ENCODE data around the gene PPP1R3C.

PPP1R3C gene

DNA sequence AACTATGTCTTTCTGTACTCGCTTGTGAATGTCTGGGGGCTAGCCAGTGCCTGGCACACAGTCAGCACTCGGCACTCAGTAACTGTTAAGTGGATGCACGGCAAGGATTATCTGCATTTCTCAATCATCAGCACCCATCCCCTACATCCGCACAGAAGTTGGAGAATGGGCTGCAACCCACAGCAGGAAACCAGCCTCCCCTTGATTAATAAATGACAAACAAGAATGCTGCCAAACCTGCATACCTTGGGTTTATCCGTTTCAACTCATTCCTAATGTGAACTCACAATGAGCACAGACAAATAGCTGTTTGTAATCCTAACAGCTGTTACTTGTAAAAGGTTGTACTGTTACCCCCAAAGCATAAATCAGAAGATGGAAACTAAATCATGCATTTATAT is 28.9 kb downstream of the PPP1R3C start:
- no peak overlapping the region for H3K4me3 ChIP-seq (ENCODE audit: low read depth, low read length)
- no peak for DNase-seq (ENCODE audit: low read depth)

- no peak for DNase-seq (ENCODE audit: low read depth)
- H3K4me3 ChIP-seq (ENCODE audit: low read depth, low read length): no peak overlapping the region
Observed at GRCh38 chr10:91602868-91603568, 29.9 kb downstream of the PPP1R3C start.

- DNase-seq (ENCODE audit: low read depth): no peak
- no peak overlapping the region for H3K4me3 ChIP-seq (ENCODE audit: low read depth, low read length)
Observed at GRCh38 chr10:91602449-91602848, 30.4 kb downstream of the PPP1R3C start.

- H3K4me3 ChIP-seq (ENCODE audit: low read depth, low read length): no peak overlapping the region
- DNase-seq (ENCODE audit: low read depth): no peak
Observed at GRCh38 chr10:91601212-91601611, 31.7 kb downstream of the PPP1R3C start.

DNA sequence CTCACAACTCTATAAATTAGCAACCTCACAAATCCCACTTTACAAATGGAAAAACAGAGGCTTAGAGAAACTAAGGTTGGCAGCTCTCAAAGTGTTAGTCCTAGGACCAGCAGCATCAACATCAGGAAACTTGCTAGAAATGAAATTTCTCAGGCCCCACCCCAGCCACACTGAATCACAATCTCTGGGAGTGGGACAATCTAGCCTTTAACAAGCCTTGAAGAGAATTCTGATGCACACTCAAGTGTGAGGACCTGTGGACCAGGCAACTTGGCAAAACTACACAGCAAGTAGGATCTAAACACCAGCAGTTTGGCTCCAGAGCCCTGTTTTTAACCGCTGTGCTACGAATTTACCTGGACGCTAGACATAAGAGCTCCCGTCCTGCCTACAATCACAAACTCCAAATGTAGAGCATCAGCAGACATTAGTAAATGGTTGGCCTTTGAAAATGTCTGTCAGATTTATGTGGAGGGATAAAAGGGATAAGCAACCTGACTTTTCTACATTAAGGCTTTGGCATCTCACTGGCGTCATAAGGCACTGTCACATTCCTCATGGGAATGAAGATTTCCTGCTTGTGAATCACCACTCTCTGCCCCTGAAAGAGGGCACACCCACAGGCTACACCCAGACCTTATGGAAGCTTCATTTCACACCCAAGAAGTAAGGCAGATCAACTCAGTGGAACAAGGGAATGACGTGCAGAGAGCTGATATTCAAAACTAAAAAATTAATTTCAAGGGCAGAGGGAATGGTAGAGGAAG is 34.5 kb downstream of the PPP1R3C start:
- peak; percentile 75 for DNase-seq (ENCODE audit: low read depth)
- H3K4me3 ChIP-seq (ENCODE audit: low read depth, low read length): no peak overlapping the region

- no peak overlapping the region for H3K4me3 ChIP-seq (ENCODE audit: low read depth, low read length)
- peak; percentile 53 for DNase-seq (ENCODE audit: low read depth)
Observed at GRCh38 chr10:91597197-91597881, 35.5 kb downstream of the PPP1R3C start.

DNA sequence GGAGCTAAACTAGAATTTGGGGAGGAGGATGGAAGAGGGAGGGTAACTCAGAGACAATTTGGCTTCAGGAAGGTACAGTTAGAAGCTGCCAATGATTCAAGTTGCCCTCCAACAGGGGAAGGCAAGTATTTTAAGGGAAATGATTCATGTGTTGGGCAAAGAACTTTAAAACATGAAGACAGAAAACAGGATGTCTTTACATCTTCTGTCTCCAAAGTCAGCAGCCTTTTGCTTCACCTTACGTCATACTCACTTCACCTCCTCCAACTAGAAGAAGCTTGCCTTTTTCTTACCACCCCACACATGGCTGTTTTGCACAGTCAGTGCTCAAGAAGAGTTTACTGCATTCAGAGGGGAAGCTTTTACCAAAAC is 36.1 kb downstream of the PPP1R3C start:
- H3K4me3 ChIP-seq (ENCODE audit: low read depth, low read length): no peak overlapping the region
- peak; percentile 94 for DNase-seq (ENCODE audit: low read depth)

GRCh38 chr10:91593834-91594233 is 39.0 kb downstream of the PPP1R3C start:
- no peak overlapping the region for H3K4me3 ChIP-seq (ENCODE audit: low read depth, low read length)
- DNase-seq (ENCODE audit: low read depth): no peak

DNA sequence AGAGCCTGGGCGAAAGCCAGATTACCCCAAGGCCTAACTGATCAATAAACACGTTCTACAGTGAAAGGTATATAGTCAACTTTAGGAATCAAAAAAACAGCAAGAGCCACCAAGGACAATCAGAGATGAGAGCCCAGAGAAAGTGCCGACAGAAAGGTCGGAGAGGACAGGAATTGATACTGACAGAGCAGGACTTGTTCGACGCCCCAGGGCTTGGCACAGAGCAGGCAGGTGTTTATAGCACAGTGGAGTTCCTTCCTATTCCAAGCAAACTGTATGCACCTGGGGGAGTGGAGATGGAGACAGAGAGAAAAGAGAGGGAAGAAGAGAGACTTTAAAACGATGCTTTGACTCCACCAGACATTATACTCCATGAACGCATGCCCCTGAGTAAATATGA is 39.5 kb downstream of the PPP1R3C start:
- no peak for DNase-seq (ENCODE audit: low read depth)
- H3K4me3 ChIP-seq (ENCODE audit: low read depth, low read length): no peak overlapping the region

GRCh38 chr10:91592266-91592975 is 40.5 kb downstream of the PPP1R3C start:
- DNase-seq (ENCODE audit: low read depth): no peak
- no peak overlapping the region for H3K4me3 ChIP-seq (ENCODE audit: low read depth, low read length)

DNA sequence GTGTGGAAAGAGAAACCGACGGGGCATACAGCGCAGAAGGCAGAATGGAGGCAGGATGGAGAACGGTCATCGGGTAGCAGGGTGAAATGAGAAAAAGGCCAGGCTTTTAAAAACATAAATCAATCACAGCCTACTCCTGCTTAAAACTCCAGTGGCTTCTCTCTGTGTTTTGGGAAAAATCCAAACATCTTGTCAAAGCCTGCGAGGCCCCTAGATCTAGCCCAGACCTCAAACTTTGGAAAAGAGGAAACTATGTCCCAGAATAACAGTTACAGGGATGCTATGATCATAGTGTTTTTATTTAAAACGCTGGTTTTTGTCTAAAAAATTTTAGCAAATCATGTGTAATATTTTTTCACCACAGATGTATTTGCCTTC is 41.1 kb downstream of the PPP1R3C start:
- no peak for DNase-seq (ENCODE audit: low read depth)

GRCh38 chr10:91590904-91591796 is 41.7 kb downstream of the PPP1R3C start:
- no peak overlapping the region for H3K4me3 ChIP-seq (ENCODE audit: low read depth, low read length)
- peak; percentile 67 for DNase-seq (ENCODE audit: low read depth)

More for the DNA sequence above, 41.1 kb downstream of the PPP1R3C start:
- H3K4me3 ChIP-seq (ENCODE audit: low read depth, low read length): no peak overlapping the region

DNA sequence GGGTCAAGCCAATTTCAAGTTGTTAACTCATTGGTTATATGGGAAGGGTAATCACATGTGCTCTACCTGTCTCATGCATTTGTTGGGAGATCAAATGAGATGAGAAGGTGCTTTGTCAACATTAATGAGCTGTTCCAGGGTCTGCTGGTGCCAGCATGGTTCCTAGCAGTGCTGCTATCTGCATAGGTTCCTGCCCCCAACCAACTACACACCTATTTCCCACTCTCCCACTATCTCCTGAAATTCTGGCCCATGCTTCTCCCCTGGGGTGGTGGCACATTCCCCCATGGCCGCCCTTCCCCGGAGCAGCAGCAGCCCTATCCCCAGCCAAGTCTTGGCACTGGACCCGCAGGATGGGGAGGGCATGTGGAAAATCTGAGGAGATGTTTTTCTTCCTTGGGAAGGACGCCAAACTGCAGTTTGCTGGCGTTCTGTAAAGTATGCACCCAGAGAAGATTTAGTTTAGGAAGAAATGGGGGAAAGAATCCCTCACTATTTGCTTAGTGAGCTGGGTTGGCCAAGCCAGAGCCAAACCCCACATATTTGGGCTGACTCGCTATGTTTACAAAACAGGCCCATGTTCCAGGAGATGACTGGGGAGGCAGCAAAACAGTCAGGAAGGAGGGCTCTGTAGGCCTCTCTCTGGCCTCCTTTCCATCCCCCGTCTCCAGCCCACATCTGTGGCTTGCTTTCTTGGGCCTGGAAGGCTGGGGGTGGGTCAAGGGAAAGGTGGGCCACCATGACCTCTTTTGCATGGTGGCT is 42.5 kb downstream of the PPP1R3C start:
- H3K4me3 ChIP-seq (ENCODE audit: low read depth, low read length): no peak overlapping the region

DNA sequence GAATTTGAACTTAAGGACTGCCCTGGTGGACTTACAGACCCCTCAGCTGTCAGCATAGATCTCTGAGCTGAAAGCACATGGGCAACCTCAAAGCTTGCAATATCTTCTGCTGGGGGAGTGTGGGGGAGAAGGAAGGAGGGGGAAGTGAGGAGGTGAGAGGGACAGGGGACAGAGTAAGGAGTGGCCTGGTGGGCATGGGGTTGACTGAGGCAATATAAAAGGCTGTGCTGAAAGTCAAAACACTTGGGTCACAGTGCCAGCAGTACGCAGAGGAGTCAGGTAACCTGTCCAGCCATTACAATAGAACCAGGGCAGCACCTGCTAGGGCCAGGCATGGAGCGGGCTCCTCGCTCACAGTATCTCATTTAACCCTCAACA is 43.2 kb downstream of the PPP1R3C start:
- no peak for DNase-seq (ENCODE audit: low read depth)
- H3K4me3 ChIP-seq (ENCODE audit: low read depth, low read length): no peak overlapping the region

More for the DNA sequence above, 42.5 kb downstream of the PPP1R3C start:
- peak; percentile 90 for DNase-seq (ENCODE audit: low read depth)

DNA sequence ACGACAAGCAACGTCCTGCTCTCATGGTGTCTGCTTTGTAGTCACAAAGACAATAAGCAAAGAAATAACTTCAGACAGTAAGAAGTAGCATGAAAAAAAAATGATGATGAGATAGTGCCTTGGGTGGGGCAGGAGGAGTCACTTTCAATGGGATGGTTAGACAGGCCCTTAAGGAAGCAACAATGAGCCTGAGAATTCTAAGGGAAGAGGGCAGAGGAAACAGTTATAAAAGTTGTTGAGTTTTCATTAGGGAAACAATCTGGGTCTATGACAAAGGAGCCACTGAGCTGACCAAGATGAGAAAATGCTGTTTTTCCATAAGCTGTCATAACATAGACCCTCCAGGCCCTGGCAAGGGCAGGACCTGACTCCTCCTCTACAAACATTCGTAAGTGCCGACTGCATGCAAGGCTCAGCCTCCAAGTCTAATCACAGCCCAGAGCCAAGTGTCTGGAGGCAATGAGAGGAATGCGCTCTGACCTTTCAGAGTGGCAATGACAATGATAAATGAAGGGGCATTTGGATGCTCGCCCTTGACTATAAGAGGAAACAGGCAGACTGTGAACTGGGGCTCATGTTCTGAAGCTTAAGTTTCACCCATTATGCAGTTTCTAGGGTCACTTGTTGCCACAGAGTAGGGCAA is 43.7 kb downstream of the PPP1R3C start:
- H3K4me3 ChIP-seq (ENCODE audit: low read depth, low read length): no peak overlapping the region
- DNase-seq (ENCODE audit: low read depth): no peak

GRCh38 chr10:91587710-91588638 is 44.9 kb downstream of the PPP1R3C start:
- H3K4me3 ChIP-seq (ENCODE audit: low read depth, low read length): no peak overlapping the region
- peak; percentile 93 for DNase-seq (ENCODE audit: low read depth)

- H3K4me3 ChIP-seq (ENCODE audit: low read depth, low read length): no peak overlapping the region
Observed at GRCh38 chr10:91582153-91582554, 50.7 kb downstream of the PPP1R3C start.

More at GRCh38 chr10:91582153-91582554, 50.7 kb downstream of the PPP1R3C start:
- DNase-seq (ENCODE audit: low read depth): no peak

Measured in skeletal muscle cell (primary cell).